Fibroblast of the conjunctiva (primary cell): Measurements from ENCODE around the gene SP5.
"Not testable (repeated sequence)": the region's sequence is repeated elsewhere in the genome, so short reads cannot be mapped to it uniquely, and the experiment has no call there.

Experiments
- DNase-seq: peaks from one replicate; pipeline ENCODE4 v3.0.0-alpha.2; 2010; ENCODE audit warnings: low read depth

Gene SP5

DNA sequence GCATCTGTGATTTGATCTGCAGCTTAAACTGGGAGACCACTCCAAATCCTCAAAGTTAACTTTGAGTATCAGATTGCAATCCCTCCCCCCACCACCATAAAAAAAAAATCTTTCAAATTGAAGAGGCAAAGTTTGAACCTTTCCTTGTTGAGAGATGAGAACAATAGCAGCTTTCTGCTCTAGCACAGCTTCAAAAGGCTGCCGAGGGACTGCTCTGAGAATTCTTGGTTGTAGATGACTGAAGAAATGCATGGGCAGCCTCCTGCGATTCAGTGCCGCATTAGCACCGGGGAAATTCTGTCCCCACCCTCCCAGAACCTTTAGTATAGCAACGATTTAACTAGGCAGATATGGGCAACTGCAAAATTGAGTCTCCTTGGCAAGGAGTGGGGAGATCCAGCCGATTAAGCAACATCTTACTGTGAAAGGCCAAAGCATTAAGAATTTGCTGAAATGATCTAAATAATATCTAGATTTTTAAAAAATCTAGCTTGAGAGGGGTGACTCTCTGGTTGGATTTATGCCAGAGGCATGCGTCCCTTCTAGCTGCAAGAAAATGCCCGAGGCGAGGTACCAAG lies 3.9 kb upstream of the SP5 start:
- no peak for DNase-seq

DNA sequence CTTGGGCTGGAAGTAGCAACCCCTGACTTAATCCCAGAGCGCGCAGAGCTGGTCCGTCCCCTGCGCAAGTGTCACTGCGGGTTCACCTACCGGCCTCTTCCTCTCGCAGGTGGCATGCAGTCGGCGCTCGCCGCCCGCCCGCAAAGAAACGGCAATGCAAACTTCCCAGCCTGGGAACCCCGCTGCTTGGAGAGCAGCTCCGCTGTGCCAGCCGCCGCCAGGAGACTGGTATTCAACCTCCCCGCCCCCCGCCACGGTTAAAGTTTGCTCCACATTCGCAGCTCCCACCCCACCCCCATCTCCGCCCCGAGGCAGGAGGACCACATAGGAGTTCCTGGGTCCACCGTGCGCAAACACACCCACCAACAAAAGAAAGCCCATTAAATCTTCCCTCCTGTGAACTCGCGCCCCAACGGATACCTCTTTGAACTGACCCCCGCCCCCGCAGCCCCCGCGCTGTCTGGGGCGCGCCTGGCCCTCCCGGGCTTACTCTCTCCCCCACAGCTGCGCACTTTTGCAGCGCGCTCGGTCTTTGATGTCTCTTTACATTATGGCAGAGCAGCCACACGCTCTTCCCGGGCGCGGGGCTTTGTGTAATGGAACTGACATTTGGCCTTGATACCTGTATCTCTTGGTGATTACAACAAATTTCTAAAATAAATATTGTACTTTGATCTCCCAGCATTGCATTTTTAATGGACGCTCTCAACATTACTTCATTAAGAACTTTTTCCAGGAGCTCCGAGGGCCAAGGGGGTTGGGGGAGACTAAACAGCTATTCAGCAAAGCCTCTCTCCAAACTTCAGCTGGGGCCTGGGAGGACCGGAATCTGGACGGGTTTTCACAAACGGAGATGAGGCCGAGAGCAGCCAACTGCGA lies 3.1 kb upstream of the SP5 start:
- no peak for DNase-seq

DNA sequence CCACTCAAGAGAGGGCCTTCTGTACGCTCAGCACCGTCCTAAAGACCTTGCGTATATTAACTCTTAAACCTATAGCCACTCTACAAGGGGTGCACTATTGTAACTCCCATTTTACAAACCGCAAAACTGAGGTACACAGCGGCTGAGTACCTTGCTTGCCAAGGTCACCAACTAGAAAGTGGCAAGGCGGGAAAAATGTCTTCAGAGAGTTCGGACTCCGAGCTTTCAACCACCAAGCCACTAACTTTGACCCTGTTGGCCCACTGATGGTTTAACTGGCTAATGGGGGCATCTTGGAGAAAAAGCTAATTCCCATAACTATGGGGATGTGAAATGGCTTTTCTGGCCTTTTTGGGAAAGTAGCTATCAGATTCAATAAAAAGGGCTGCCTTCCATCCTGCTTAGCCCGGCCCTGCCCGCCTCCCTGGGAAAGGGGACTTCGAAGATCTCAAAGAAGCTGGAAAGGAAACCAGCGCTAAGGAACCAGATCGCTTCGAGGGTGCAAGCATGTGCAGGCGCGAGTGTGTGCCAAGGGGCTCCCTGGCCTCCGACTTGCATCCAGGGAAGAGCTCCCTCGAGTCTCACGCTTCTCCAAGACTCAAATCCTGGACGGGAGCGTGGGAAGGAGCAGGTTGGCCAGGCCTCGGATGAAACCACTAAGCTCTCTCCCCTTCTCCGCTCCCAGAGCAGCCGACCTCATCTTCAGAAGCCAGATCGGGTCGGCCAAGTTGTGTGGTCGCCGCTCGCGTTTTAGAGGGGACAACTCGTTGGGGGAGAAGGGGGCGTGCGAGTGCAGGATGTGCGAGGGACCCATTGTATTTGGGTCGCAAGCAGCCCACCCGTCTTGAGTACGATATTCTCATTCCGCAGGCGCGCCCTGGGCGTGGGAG lies 2.2 kb upstream of the SP5 start:
- DNase-seq, result no peak

DNA sequence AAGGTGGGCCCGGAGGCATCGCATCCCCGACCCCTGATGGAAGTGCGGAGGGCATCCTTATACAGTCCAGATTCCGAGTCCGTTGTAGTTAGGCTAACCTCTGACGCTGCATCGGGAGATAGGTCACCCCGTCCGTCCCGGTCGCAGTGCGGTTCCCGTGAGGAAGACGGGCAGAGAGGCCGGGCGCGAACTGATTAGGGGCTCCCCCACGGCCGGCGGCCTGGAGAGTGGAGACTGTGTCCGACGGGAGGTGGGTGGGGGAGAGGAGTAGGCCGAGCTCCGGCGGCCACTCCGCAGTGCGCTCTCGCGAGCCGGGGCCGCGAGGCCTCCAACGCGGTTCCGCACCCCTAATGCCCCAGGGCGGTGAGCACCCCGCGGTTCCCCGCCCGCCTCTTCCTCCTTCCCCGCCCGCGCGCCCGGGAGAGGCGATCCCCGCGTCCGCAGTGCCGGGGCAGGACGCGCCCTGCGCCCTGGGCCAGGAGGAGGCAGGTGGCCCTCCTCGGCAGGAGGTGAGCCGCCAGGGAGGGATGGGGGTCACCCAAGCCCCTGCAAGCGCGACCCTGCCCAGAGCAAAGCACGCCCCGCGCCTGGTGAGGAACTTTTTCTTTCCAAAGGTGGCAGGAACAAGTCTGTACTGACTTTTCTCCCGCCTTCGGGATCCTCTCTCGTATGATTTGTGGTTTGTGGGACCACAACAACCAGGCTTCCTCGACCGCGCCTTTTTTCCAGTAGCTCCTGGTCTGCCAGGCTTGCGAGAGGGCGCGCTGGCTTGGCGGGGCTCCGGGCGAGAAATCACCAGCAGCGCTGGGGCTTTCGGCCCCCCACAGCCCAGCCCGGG lies 1.4 kb upstream of the SP5 start:
- no peak for DNase-seq

DNA sequence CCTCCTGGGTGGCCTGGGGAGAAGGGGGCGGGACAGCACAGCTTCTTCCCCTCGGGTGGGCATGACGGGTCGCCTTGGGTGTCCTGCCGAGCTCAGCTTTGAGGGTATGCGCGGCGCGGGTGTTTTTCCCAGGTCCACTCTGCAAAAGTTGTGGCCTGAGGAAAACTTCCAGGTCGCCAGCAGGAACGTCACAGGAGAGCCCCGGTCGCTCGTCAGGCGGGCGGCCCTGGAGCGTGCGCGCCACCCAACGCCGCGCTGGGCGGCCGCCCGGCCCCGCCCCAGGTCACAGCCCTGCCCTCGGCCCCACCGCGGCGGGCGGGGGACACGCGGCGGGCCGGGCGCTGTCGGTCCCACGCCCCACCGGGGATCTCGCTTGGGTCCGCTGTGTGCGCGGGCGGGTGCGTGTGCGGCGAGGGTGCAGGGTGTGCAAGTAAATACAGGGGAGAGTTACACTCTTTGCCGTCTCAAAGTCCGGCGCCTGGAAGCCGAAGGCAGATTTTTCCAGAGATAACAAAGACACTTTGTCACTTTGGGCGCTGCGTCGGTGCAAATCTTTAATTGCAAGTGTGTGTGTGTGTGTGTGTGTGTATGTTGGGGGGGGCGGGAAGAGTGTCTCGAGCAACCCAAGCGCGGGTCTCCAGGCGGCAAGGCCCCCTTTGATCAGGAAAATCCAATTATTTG lies 616 bp upstream of the SP5 start:
- DNase-seq, result no peak

DNA sequence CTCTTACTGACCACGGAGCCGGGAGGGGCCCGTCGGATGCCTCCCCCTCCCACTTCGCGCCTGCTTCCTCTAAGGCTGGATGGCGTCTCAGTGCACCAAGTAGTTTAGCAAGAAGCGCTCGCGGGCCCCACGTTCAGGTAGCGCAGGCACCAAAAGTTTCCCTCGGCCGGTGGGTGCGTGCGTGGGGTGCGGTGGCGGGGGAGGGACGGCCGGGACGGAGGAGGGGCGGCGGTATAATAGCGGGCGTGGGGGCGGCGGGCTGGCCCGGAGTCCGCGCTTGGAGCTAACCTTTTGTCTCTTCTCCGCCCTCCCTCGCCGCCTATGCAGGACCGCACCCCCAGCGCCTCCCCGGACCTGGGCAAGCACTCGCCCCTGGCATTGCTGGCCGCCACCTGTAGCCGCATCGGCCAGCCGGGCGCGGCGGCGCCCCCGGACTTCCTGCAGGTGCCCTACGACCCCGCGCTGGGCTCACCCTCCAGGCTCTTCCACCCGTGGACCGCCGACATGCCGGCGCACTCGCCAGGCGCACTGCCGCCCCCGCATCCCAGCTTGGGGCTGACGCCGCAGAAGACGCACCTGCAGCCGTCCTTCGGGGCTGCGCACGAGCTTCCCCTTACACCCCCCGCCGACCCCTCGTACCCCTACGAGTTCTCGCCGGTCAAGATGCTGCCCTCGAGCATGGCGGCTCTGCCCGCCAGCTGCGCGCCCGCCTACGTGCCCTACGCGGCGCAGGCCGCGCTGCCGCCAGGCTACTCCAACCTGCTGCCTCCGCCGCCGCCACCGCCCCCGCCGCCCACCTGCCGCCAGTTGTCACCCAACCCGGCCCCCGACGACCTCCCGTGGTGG lies 1.0 kb downstream of the SP5 start:
- no peak for DNase-seq

DNA sequence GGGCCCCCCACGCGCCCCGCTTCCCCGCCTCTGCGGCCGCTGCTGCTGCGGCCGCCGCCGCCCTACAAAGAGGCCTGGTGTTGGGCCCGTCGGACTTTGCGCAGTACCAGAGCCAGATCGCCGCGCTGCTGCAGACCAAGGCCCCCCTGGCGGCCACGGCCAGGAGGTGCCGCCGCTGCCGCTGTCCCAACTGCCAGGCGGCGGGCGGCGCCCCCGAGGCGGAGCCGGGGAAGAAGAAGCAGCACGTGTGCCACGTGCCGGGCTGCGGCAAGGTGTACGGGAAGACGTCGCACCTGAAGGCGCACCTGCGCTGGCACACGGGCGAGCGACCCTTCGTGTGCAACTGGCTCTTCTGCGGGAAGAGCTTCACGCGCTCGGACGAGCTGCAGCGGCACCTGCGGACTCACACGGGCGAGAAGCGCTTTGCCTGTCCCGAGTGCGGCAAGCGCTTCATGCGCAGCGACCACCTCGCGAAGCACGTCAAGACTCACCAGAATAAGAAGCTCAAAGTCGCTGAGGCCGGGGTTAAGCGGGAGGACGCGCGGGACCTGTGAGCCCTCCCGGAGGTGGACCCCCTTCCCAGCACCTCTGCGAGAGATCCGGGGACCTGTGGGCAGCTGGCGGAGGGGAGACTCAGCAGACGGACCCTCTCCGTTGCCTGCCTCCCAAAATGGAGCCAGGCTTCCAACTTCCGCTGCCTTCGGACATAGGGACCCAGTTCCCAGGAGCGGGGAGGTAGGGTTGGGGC lies 1.9 kb downstream of the SP5 start:
- peak; percentile 21 for DNase-seq

DNA sequence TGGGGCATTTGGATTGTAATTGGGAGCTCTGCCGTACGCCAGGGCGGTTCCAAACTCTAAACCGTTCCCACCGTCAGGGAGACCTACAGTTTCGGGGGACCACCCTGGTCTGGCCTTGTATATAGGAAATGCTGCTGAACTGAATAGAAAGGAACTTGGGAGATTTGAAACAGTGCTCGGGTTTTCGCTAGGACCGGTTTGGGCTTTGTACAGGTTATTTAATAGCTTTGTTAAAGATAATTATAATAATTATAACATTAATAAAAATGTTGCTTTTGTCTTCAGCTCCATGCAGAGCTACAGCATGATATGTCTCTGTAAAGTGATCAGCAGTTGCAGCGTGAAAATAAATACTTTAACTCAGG lies 2.4 kb downstream of the SP5 start:
- DNase-seq, result no peak

DNA sequence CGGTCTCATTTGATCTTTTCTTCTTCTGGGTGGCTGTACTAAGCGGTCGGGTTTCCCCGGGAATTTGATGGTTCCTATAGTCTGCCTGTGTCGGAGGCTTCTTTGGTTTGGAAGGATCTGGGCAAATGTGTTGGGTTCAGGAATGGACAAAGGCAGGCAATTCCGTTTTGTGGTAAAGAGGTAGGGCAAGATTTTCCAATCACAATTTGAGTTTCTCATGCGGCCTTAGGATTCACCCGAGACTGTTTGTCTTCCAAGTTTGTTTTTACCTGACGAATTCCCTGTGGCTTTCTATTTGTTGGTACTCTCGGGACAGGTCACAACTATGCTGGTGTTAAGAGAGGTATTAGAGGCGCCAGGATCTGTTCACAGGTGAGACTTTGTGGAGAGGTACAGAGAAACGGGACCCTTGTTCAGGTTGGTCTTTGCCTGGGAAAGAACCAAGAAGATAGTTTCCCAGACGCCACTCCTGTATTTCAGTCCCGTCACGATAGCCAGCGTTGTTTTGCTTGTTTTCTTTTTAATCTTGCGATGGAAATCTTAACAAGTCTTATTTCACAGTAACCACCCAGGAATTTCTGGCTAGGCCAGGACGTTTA lies 3.0 kb downstream of the SP5 start:
- no peak for DNase-seq

DNA sequence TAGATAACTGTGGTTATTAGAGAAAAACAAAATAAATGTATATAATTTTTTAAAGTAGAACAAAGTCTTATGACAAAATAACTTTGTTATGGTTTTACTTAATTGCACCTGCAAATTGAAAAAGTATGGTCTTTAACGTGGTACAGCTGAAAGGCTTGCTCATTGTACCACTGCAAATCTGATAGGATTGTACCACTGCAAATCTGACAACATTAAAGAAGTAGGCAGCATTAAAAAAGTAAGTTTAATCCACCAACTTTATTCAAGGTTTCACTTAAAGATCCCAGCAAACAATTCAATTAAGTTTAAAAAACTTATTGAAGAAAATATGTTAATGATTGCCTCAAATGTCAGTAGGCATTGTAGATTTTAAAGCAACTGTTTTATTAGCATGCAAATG lies 4.7 kb downstream of the SP5 start:
- DNase-seq, result no peak

DNA sequence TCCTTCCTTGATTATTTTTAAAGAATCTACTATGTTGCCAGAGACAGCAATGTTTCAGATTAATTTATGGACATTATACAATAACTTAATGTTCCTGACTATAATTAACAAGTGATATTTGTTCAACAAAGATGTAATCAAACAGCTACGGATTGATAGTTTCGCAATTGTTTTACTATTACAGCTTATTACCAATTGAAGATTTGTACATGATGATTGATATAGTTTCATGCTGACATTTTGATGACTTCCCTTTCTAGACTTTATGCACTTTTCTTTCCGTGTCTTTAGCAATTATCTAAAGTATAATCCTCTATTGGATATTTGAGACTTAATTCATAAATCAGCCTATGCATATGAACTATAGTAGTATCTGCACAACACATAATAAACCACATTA lies 6.5 kb downstream of the SP5 start:
- no peak for DNase-seq

DNA sequence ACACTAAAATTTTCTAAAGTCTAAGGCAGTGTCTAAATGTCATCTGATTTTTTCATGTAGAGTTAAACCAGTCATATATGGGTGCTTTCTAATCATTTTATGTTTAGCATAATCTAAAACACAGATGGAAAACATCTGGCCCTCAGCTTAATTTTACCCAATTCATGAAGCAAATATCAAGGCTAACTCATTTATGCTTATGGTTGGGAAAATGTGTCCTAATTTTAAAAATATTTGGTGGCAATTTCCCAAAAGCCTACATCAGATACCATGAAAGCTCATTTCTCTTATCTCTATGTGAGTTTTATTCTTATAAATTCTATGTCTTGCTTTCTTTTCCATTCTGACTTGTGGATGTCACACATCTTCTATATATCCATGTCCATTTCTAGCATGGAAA lies 7.2 kb downstream of the SP5 start:
- no peak for DNase-seq

DNA sequence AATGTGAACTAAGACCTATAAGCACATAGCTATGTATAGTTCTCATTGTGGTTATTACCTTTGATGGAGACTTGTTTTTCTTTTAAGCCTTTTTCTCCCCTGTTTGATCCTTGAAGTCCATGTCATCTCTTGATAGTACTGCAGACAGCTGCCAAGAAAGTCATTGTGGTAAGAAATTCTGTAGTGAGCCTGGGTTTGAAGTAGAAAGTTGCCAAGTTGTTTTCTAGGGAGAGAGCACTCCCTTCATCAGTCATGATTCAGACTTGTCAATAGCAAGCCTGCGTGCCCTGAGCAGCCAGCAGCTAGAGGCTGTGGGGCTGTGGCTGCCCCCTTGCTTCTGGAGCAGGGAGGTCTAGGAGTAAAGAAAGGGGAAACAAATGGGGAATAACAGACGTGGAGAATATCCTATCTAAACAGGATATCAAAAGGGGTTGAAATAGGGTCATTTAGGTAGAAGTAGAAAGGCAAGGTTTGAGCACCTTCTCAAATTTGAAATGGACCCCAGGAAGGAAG lies 8.4 kb downstream of the SP5 start:
- no peak for DNase-seq

DNA sequence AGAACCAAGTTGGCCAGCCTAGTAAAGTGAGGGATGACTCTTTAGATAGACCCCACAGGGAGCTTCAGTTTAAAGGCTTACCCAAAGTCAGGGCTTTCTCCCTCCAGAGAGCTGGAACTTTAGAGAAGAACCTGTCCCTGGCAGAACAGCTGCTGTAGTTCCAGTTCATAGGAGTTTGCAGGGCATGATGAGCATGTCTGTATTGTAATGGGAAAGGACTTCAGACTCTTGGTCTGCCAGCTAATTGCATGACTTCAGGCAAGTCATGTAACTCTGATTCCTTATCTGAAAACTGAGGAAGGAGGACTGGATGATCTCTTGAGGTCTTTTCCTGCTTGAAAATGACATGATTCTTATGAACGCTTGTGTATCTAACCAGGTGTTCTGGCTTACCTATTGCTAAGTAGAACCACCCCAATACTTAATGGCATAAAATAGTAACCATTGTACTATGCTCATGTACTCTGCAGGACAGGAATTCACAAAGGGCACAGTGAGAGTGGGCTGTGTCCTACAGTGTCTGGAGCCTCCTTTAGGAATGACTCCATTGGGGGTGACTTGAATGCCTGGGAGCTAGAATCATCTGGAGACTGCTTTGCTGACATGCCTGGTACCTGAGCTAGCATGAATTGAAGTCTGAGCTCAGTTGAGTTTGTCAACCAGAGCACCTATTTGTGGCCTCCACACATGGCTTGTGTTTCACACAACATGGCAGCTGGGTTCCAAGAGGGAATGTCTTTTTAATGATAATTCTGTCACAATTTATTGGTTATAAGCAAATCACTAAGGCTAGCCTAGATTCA lies 18.9 kb downstream of the SP5 start:
- DNase-seq, result no peak

DNA sequence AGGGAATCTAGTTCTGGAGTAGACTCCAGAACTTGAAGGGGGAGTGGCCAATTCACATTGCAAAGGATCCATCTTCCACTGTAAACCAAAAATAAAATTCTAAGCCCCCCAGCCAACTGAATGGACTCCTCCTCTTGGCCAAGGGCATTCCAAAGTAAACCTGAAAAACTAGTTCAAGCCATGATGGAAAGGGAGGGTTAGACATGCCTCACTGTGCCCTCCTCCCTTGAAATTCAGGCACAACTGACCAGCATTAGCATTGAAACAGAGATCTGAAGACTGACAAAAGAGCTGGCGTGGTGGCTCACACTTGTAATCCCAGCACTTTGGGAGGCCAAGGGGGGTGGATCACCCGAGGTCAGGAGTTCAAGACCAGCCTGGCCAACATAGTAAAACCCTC lies 19.5 kb downstream of the SP5 start:
- not testable (repeated sequence) for DNase-seq

DNA sequence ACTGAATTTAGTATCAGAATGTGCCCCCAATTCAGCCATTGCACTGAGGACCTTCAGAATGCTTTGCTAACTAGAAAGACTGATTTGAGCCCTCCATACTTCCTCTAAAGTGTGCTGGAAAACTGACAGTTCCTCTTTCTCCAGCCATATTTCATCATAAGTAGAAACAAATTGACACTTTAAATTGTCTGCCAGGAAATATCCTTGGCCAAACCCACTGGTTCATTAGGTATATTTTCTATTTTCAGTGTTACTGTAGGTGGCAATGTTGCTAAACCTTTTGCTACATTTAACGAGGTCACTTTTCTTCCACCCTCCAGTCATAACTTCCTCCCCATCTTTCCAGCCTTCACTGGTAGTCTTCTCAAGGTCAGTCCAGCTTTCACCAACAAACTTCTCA lies 21.5 kb downstream of the SP5 start:
- no peak for DNase-seq

DNA sequence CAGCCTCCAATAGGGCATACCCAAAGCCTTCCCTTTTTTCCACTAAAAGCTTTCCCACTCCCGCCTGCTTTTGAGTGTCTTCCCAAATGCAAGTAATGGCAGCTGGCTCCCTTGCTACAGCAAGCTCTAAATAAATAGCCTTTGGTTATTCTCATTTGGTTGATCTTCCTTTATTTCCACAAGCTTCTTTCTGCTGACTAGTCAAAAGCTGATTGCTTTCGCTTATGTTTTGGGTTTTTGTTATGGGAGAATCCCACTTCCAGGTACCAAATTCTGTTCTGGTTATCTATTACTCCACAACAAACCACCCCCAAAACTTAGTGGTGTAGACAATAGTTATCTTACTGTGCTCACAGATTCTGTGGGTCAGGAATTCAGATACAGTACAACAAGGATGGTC lies 22.3 kb downstream of the SP5 start:
- DNase-seq, result no peak

DNA sequence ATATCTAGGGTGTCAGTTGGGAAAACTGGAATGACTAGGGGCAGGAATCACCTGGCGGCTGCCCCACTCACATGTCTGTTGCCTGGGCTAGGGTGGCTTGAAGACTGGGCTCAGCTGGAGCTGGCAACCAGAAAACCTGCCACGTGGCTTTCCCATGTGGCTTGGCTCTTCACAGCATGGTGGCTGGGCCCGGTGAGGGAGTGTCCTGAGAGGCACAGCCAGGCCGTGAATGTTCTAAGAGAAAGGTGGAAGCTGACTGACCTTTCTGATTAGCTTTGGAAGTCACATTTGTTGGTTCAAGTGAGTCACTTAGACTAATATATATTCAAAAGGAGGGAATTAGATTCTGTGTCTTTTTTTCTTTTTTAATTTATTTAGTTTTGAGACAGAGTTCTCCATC lies 22.7 kb downstream of the SP5 start:
- no peak for DNase-seq
